EL (cell line): ENCODE measurements around the gene ILKAP.

Source experiments
- DNase-seq: peaks from one replicate; pipeline ENCODE4 v3.0.0-alpha.2; 2016

The ILKAP gene

GRCh38 chr2:238203094-238203972 lies at the start of gene ILKAP:
TSS of gene ILKAP (minus strand) at chr2:238203695. CDS start at chr2:238203553, 142 bp downstream.
- DNase-seq = peak; percentile 85

GRCh38 chr2:238252766-238253630 lies 49.5 kb upstream of the ILKAP start:
- no peak for DNase-seq

GRCh38 chr2:238251986-238252385 lies 48.5 kb upstream of the ILKAP start:
- DNase-seq = no peak

- DNase-seq = no peak
These were observed 47.8 kb upstream of the ILKAP start for GRCh38 chr2:238251331-238251730.

- DNase-seq = no peak
These were observed 47.4 kb upstream of the ILKAP start for GRCh38 chr2:238250896-238251295.

GRCh38 chr2:238247841-238248453 lies 44.5 kb upstream of the ILKAP start:
- no peak for DNase-seq

GRCh38 chr2:238247002-238247822 lies 43.7 kb upstream of the ILKAP start:
- DNase-seq = no peak

GRCh38 chr2:238244151-238244550 lies 40.7 kb upstream of the ILKAP start:
- DNase-seq = no peak

- DNase-seq = no peak
These were observed 40.1 kb upstream of the ILKAP start for GRCh38 chr2:238243496-238244076.

- no peak for DNase-seq
These were observed 39.4 kb upstream of the ILKAP start for GRCh38 chr2:238242731-238243495.

GRCh38 chr2:238241970-238242369 lies 38.5 kb upstream of the ILKAP start:
- no peak for DNase-seq

- peak; percentile 30 for DNase-seq
These were observed 37.5 kb upstream of the ILKAP start for GRCh38 chr2:238240757-238241711.

- peak; percentile 88 for DNase-seq
These were observed 36.6 kb upstream of the ILKAP start, which contains the start of gene HES6 for GRCh38 chr2:238239863-238240756. TSS of gene HES6 (minus strand) at chr2:238240038. CDS start at chr2:238239905, 133 bp downstream.

GRCh38 chr2:238239543-238239862 lies 36.0 kb upstream of the ILKAP start:
- DNase-seq = no peak

GRCh38 chr2:238238766-238239542 lies 35.5 kb upstream of the ILKAP start:
- no peak for DNase-seq

- no peak for DNase-seq
These were observed 34.8 kb upstream of the ILKAP start for GRCh38 chr2:238238311-238238765.

GRCh38 chr2:238237431-238238135 lies 34.1 kb upstream of the ILKAP start:
- DNase-seq = no peak
